Measurements from ENCODE around the gene SOHLH1.

- TF ChIP-seq EZH2 (IDR thresholded peaks at IDR 0.05; ENCODE audit: borderline replicate concordance, low read length) (no peak), CTCF (conservative IDR thresholded peaks at IDR 0.05 in 1 of 2, IDR thresholded peaks at IDR 0.05 in 1 of 2; ENCODE audit: extremely low read depth in 1 of 2, insufficient read depth in 1 of 2, low read depth in 1 of 2, low read length in 2 of 2) (no peak)
These were observed 37.9 kb upstream of the SOHLH1 start for GRCh38 chr9:135736979-135737839.

All from mammary epithelial cell (primary cell).